Esophagus (tissue), 2 donors: ENCODE measurements around the gene WWP2. TPM values are rescaled to one million over a fixed set of nuclear protein-coding genes. Genes with fewer than 3 reads are reported as not detected.

Experiments
- H3K27ac ChIP-seq, 2 donors: one replicate each; pipeline ENCODE4 v1.5.1; 2013; ENCODE audit warnings: low read depth in 2 of 2, mild to moderate bottlenecking in 2 of 2, inconsistent platforms in 1 of 2, low read length in 1 of 2, moderate library complexity in 1 of 2
- H3K27me3 ChIP-seq, 2 donors: one replicate each; pipeline ENCODE4 v1.6.1; 2013; ENCODE audit warnings: low read length in 2 of 2, control low read depth in 1 of 2, mild to moderate bottlenecking in 1 of 2; ENCODE audit not compliant: insufficient read depth in 2 of 2, control insufficient read depth in 1 of 2
- H3K36me3 ChIP-seq, 2 donors: one replicate each; pipeline ENCODE4 v1.6.1; 2013; ENCODE audit warnings: low read length in 1 of 2; ENCODE audit not compliant: control insufficient read depth in 2 of 2, insufficient read depth in 2 of 2
- H3K4me1 ChIP-seq, 2 donors: one replicate each; pipeline ENCODE4 v1.6.1; 2013; ENCODE audit warnings: low read length in 1 of 2; ENCODE audit not compliant: control insufficient read depth in 2 of 2, insufficient read depth in 2 of 2
- H3K4me3 ChIP-seq, 2 donors: one replicate each; pipeline ENCODE4 v1.5.1; 2013; ENCODE audit warnings: low read length in 2 of 2, mild to moderate bottlenecking in 2 of 2, low read depth in 1 of 2, moderate library complexity in 1 of 2
- H3K9me3 ChIP-seq, 2 donors: one replicate each; pipeline ENCODE4 v1.6.1; 2013; ENCODE audit warnings: mild to moderate bottlenecking in 2 of 2, low read depth in 1 of 2, low read length in 1 of 2, moderate library complexity in 1 of 2; ENCODE audit not compliant: control insufficient read depth in 2 of 2, insufficient read depth in 1 of 2
- WGBS, 2 donors: extraction: QIAGEN DNeasy Blood & Tissue Kit; methylation state at CpG; one replicate each; pipeline ENCODE4 v1.1.7; 2013; 5-methylcytosine and 5-hydroxymethylcytosine counted together
- polyA plus RNA-seq, 2 donors: library from polyadenylated mRNA; stranded (reverse); fragments of 200-250 nt; gene quantifications; one replicate each; pipeline ENCODE4 v1.2.3, GENCODE V29; 2013
- donor health status: healthy with polysubstance abuse.
- donor health status: Bipolar disorder and iron deficiency.

The WWP2 gene
- polyA plus RNA-seq, 2 donors: 17.7 to 18.5 TPM

DNA sequence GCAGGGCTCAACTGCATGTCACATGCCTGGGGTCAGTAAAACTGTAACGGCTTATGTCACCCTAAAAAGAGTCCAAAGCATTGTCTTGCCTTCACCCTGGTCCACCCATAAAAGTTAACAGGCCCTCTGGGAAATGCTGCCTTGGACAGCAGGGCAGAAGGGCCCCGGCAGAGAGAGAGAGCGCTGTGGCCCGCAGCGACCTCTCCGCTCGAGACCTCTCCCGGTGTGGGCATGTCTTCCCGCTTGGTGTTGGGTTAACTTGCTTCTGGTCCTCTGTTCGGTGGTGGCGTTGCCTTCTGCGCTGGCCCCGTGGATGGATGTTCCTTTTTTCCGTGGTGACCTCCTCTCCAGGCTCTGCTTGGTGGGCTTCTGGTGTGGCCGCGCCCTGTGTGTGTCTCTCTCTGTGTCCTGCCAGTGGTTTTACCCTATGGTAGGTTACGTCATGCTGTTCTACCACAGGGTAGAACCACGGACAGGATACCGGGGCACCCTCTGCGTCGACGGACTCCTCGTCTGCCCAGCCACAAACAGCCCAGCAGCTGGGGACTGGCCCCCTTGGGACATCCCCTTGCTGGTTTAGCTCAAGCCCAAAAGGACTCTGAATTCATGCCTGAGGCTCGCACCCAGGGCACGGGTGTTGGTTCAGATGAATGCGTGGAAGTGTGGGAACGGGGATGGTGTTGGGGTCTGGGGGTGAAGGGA lies 170.7 kb downstream of the WWP2 start:
- no peaks in the 10 kb centered on the region for H3K9me3 ChIP-seq
- H3K27ac ChIP-seq: no peak overlapping the region
- H3K4me3 ChIP-seq: no peak overlapping the region
- WGBS, 2 donors: 89% methylated on average over 27 of the region's 27 CpGs
- no peaks in the 10 kb centered on the region for H3K27me3 ChIP-seq
- H3K36me3 ChIP-seq: peaks cover 21 to 48% of the 10 kb centered on the region in 2 donors
- no peaks in the 10 kb centered on the region for H3K4me1 ChIP-seq

DNA sequence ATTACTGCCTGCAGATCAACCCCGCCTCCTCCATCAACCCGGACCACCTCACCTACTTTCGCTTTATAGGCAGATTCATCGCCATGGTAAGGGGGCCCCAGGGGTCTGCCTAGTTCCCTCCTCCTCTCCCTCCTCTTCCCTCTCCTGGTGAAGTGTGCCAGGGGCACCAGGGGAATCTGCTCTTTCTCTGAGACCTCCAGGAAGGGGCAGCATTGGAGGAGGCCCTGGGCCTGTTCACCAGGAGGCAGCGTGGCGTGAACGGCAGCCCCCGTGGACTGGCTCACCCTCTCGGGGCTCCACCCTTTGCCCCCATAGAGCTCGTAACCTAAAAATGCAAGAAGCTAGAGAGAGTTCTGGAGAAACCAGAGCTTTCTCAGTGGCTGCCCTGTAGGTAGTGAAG lies 171.9 kb downstream of the WWP2 start:
- 82% methylated on average over 10 of the region's 10 CpGs for WGBS, 2 donors
- Histone ChIP-seq H3K36me3 (peaks cover 26 to 51% of the 10 kb centered on the region in 2 donors), H3K27ac (no peak overlapping the region), H3K27me3 (no peaks in the 10 kb centered on the region), H3K9me3 (no peaks in the 10 kb centered on the region), H3K4me3 (no peak overlapping the region), H3K4me1 (no peaks in the 10 kb centered on the region)

DNA sequence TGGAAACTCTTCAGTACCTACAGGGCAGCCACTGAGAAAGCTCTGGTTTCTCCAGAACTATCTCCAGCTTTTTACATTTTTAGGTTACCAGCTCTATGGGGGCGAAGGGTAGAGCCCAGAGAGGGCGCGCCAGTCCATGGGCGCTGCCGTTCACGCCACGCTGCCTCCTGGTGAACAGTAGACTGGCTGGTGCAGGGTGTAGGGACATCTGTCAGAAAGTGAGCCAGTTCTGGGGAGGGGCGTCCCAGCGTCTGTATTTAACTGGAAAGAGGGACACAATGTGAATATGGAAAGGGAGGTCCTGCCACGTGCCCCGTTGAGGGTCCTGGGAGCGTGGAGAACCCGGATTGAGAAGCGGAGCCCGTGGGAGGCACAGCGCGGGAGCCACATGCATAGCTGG lies 172.6 kb downstream of the WWP2 start:
- peaks cover 29 to 56% of the 10 kb centered on the region in 2 donors for H3K36me3 ChIP-seq
- H3K4me1 ChIP-seq: no peaks in the 10 kb centered on the region
- H3K4me3 ChIP-seq: no peak overlapping the region
- H3K27me3 ChIP-seq: no peaks in the 10 kb centered on the region
- WGBS, 2 donors: 95 to 97% methylated on average over 17 of the region's 17 CpGs
- no peak overlapping the region for H3K27ac ChIP-seq
- no peaks in the 10 kb centered on the region for H3K9me3 ChIP-seq

GRCh38 chr16:69935278-69935711 lies 173.2 kb downstream of the WWP2 start:
- Histone ChIP-seq H3K27ac (no peak overlapping the region), H3K27me3 (no peaks in the 10 kb centered on the region), H3K4me1 (no peaks in the 10 kb centered on the region), H3K4me3 (no peak overlapping the region), H3K9me3 (no peaks in the 10 kb centered on the region), H3K36me3 (peaks cover 33 to 57% of the 10 kb centered on the region in 2 donors)
- WGBS, 2 donors: 93% methylated on average over 19 of the region's 19 CpGs

- H3K36me3 ChIP-seq: peaks cover 33 to 61% of the 10 kb centered on the region in 2 donors
- H3K4me1 ChIP-seq: no peaks in the 10 kb centered on the region
- no peaks in the 10 kb centered on the region for H3K9me3 ChIP-seq
- no peak overlapping the region for H3K27ac ChIP-seq
- 95% methylated on average over 10 of the region's 10 CpGs for WGBS, 2 donors
- no peaks in the 10 kb centered on the region for H3K27me3 ChIP-seq
- no peak overlapping the region for H3K4me3 ChIP-seq
These were observed 173.6 kb downstream of the WWP2 start for GRCh38 chr16:69935740-69936139.

DNA sequence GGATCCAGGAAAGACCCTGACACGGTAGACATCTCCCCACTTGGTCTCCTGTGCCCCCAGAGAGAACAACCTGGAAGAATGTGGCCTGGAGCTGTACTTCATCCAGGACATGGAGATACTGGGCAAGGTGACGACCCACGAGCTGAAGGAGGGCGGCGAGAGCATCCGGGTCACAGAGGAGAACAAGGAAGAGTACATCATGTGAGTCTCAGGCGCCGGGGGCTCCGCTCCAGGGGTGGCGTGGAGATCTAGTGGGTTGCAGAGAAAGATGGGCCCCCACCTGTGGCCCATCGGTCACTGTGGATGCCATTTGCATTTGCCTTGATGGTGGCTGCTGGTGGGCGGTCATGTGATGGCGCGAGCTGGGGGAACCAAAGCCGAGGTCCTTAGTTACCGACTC lies 174.1 kb downstream of the WWP2 start:
- Histone ChIP-seq H3K36me3 (peaks cover 33 to 64% of the 10 kb centered on the region in 2 donors), H3K27ac (no peak overlapping the region), H3K4me3 (no peak overlapping the region), H3K4me1 (no peaks in the 10 kb centered on the region), H3K27me3 (no peaks in the 10 kb centered on the region), H3K9me3 (no peaks in the 10 kb centered on the region)
- 95 to 96% methylated on average over 16 of the region's 16 CpGs for WGBS, 2 donors

GRCh38 chr16:69936751-69937211 lies 174.6 kb downstream of the WWP2 start:
- Histone ChIP-seq H3K27me3 (no peaks in the 10 kb centered on the region), H3K9me3 (no peaks in the 10 kb centered on the region), H3K4me3 (no peak overlapping the region), H3K4me1 (no peaks in the 10 kb centered on the region), H3K36me3 (peaks cover 31 to 62% of the 10 kb centered on the region in 2 donors), H3K27ac (no peak overlapping the region)
- WGBS, 2 donors: 96% methylated on average over 21 of the region's 21 CpGs

DNA sequence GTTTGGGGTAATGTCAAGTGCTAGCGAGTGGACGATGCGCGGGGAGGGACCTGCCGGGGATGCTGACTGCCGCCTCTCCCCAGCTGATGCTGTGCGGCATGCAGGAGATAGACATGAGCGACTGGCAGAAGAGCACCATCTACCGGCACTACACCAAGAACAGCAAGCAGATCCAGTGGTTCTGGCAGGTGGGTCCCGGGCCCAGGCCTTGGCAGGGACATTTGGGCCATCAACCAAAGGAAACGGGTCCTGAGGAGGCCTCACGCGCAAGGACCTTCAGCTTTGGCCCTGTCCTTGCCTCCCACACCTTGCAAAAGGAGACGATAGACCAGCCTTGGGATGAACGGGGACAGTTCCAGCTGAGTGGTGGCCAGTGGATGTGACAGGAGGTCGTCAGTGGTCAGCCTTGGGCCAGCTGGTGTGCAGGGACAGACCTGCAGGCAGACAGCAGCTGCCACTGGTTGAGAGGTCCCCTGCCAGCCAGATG lies 175.4 kb downstream of the WWP2 start:
- no peak overlapping the region for H3K27ac ChIP-seq
- WGBS, 2 donors: 89 to 91% methylated on average over 16 of the region's 16 CpGs
- H3K4me3 ChIP-seq: no peak overlapping the region
- H3K27me3 ChIP-seq: no peaks in the 10 kb centered on the region
- no peaks in the 10 kb centered on the region for H3K4me1 ChIP-seq
- H3K9me3 ChIP-seq: no peaks in the 10 kb centered on the region
- peaks cover 31 to 59% of the 10 kb centered on the region in 2 donors for H3K36me3 ChIP-seq

DNA sequence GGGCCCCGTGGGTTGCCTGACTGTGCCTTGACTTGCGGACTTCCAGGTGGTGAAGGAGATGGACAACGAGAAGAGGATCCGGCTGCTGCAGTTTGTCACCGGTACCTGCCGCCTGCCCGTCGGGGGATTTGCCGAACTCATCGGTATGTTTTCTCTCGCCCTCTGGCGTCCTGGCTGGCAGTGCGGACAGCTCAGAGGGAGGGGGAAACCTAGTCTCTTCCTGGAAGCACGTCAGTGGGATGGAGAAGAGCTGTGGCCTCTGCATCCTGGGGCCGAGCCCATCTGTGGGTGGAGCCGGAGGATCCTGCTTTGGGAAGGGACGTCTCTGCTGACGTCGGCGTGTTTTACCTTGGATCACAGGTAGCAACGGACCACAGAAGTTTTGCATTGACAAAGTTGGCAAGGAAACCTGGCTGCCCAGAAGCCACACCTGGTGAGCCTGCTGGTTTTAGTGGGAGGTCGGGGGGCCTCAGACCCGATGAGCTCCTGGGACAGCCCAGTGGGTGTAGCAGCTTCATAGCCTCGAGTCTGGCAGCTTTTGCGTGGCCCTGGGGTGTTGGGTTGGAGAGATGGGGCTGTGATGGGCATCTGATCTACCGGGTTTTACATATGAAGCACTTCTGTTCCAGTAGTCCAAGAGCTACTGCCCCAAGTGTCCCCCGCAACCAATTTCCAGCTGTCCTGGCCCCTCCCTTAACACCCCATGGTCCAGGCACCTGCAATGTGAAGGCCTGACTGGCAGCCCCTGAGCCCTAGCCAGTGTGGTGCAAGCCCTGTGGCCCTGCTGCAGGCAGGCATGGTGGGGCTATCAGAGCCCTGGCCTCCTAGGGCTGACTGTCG lies 177.1 kb downstream of the WWP2 start:
- H3K27ac ChIP-seq: no peak overlapping the region
- 90 to 94% methylated on average over 28 of the region's 28 CpGs for WGBS, 2 donors
- H3K36me3 ChIP-seq: peaks cover 27 to 54% of the 10 kb centered on the region in 2 donors
- H3K4me3 ChIP-seq: no peak overlapping the region
- no peaks in the 10 kb centered on the region for H3K4me1 ChIP-seq
- H3K27me3 ChIP-seq: no peaks in the 10 kb centered on the region
- H3K9me3 ChIP-seq: no peaks in the 10 kb centered on the region
